Subcutaneous abdominal adipose tissue (tissue), 5 donors: ENCODE measurements around the gene HIC1.

Experiments used
- H3K27ac ChIP-seq: one replicate; pipeline ENCODE4 v1.7.0; 2013; ENCODE audit warnings: low read depth, mild to moderate bottlenecking, inconsistent platforms, low read length, moderate library complexity
- H3K27me3 ChIP-seq, 5 donors: one replicate each; pipeline ENCODE4 v1.7.0; 2013; ENCODE audit warnings: low read length in 5 of 5, inconsistent platforms in 1 of 5; ENCODE audit not compliant: control insufficient read depth in 5 of 5, insufficient read depth in 4 of 5
- H3K36me3 ChIP-seq, 5 donors: one replicate each; pipeline ENCODE4 v1.7.0; 2013; ENCODE audit warnings: low read length in 5 of 5; ENCODE audit not compliant: control insufficient read depth in 5 of 5, insufficient read depth in 5 of 5
- H3K4me1 ChIP-seq, 5 donors: one replicate each; pipeline ENCODE4 v1.7.0; 2013; ENCODE audit warnings: low read length in 5 of 5, mild to moderate bottlenecking in 3 of 5, moderate library complexity in 1 of 5; ENCODE audit not compliant: control insufficient read depth in 5 of 5, insufficient read depth in 5 of 5
- H3K4me3 ChIP-seq, 5 donors: one replicate each; pipeline ENCODE4 v1.7.0; 2013; ENCODE audit warnings: low read length in 5 of 5, low read depth in 1 of 5
- H3K9ac ChIP-seq, 5 donors: one replicate each; pipeline ENCODE4 v1.7.0; 2013; ENCODE audit warnings: low read length in 5 of 5, mild to moderate bottlenecking in 4 of 5, moderate library complexity in 3 of 5
- H3K9me3 ChIP-seq, 5 donors: one replicate each; pipeline ENCODE4 v1.7.0; 2013; ENCODE audit warnings: low read length in 5 of 5; ENCODE audit not compliant: control insufficient read depth in 5 of 5
- donor health status: healthy.
- donor health status: healthy.
- donor health status: healthy.
- donor health status: healthy.
- donor health status: healthy.

Gene HIC1

DNA sequence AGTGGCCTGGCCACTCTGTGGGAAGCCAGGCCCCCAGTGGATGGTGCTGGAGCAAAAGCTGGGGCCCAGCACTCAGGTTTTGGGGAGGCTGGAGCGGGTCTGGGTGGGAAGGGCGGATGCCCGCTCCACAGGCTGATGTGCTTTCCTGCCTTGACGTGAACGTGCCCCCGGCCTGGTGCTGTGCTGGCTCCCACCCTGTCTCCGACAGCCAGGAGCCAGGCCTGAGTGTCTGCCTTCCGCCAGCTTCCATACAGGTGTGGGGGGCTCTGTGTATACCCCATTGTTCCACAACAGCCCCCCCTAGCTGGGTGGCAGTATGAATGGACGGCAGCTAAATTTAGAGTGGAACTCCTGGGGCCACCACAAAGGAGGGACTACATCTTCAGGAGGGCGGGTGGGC is 20.0 kb downstream of the HIC1 start:
- Histone ChIP-seq H3K4me1 (peaks cover 0 to 57% (median 20%) of the 10 kb centered on the region in 5 donors), H3K36me3 (peaks cover 0 to 58% (median 33%) of the 10 kb centered on the region in 5 donors), H3K9me3 (no peaks in the 10 kb centered on the region), H3K27ac (no peak overlapping the region), H3K9ac (no peak overlapping the region), H3K4me3 (no peak overlapping the region), H3K27me3 (no peaks in the 10 kb centered on the region)

GRCh38 chr17:2075336-2076086 is 20.6 kb downstream of the HIC1 start:
- Histone ChIP-seq H3K4me3 (no peak overlapping the region), H3K9ac (peak overlapping the region in 2 of 5 donors; percentile 2 to 43), H3K4me1 (peaks cover 0 to 51% (median 20%) of the 10 kb centered on the region in 5 donors), H3K27ac (peak overlapping the region; percentile 60), H3K36me3 (peaks cover 0 to 62% (median 34%) of the 10 kb centered on the region in 5 donors), H3K9me3 (no peaks in the 10 kb centered on the region), H3K27me3 (no peaks in the 10 kb centered on the region)

GRCh38 chr17:2076087-2076984 is 21.4 kb downstream of the HIC1 start:
- Histone ChIP-seq H3K27ac (peak overlapping the region; percentile 60), H3K27me3 (no peaks in the 10 kb centered on the region), H3K4me1 (peaks cover 0 to 43% (median 20%) of the 10 kb centered on the region in 5 donors), H3K9ac (peak overlapping the region in 2 of 5 donors; percentile 32 to 43), H3K9me3 (no peaks in the 10 kb centered on the region), H3K4me3 (no peak overlapping the region), H3K36me3 (peaks cover 0 to 61% (median 33%) of the 10 kb centered on the region in 5 donors)

DNA sequence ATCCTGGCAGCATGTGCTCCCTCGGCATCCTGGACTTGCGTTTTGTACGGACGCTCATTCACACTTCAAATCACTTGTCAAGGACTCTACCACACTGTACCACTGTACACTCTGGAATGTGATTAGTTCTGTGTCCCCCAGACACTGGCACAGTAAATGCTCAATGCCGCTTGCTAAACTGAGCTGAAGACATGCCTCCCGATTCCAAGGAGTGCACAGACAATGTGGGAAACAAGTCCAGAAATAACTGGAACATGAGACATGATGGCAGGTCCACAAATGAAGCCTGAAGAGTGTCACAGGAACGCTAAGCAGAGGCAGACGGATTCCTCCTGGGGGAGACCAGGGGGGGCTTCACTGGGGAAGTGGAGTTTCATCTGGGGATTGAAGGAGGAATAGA is 22.1 kb downstream of the HIC1 start:
- H3K36me3 ChIP-seq: peaks cover 0 to 62% (median 35%) of the 10 kb centered on the region in 5 donors
- H3K4me3 ChIP-seq: no peak overlapping the region
- H3K4me1 ChIP-seq: peaks cover 0 to 36% (median 20%) of the 10 kb centered on the region in 5 donors
- no peak overlapping the region for H3K27ac ChIP-seq
- no peaks in the 10 kb centered on the region for H3K9me3 ChIP-seq
- H3K9ac ChIP-seq: peak overlapping the region in 1 of 5 donors; percentile 32
- H3K27me3 ChIP-seq: no peaks in the 10 kb centered on the region

- peaks cover 25 to 43% (median 36%) of the 10 kb centered on the region in 5 donors for H3K4me1 ChIP-seq
- no peak overlapping the region for H3K27ac ChIP-seq
Measured at GRCh38 chr17:2081564-2081963, 26.7 kb downstream of the HIC1 start.

DNA sequence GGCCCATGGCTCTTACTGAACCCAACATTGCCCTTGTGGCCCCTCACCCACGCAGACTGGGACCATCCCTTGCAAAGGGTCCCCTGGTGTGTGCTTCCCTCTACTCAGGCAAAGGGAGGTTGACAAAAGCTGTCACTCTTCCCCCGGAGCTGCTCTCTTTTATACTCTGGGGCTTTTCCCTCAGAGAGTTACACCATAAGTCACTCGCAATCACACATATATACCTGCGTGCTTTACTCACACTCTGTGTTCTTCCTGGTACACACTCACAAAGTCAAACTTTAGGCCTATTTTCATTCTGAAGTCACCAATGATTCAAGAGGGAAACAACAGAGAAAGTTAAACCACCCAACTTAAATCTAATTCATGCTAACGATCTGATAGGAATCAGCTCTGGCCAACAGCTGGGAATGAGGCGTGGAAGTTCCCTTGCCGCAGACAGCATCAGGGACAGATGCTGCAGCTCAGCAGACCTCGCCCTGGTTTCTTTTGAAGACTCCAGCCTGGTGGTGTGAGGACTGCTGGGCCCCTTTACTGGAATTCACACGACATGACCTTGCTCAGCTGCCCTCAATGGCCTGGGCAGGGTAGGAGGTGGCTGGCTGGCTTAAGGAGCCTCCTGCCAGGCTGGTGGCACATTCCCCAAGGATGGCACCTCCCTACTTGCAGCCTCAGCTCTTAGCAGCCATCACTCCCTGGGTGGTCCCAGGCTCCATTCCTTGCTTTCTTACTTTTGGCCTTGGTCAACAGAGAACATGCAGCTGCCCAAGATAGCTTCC is 27.3 kb downstream of the HIC1 start:
- peaks cover 0 to 51% (median 33%) of the 10 kb centered on the region in 5 donors for H3K36me3 ChIP-seq

More at GRCh38 chr17:2081564-2081963, 26.7 kb downstream of the HIC1 start:
- no peaks in the 10 kb centered on the region for H3K27me3 ChIP-seq
- H3K9me3 ChIP-seq: no peaks in the 10 kb centered on the region
- no peak overlapping the region for H3K9ac ChIP-seq
- peaks cover 0 to 55% (median 39%) of the 10 kb centered on the region in 5 donors for H3K36me3 ChIP-seq
- H3K4me3 ChIP-seq: no peak overlapping the region

DNA sequence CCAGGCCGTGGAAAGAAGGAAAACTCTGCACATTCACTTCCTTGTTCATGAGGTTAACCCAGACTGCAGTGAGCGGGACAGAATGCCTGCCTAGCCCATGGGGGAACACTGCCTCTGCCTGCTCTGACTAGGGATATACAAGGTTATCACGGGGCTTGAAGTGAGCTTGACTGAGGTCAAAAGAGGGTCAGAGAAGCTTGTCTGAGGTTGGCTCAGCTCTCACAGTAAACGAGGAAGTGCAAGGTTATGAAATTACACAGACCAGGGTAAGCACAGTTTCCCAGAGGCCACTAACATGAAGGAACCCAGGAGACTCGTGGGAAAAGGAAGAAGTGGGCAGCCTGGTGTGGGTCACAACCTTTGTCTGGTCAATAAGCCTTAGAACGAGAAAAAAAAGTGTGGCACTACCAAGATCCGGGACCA is 28.7 kb downstream of the HIC1 start:
- no peaks in the 10 kb centered on the region for H3K9me3 ChIP-seq
- H3K27me3 ChIP-seq: no peaks in the 10 kb centered on the region
- peak overlapping the region in 3 of 5 donors; percentile 11 to 53 (median 38) for H3K9ac ChIP-seq
- H3K27ac ChIP-seq: peak overlapping the region; percentile 75
- H3K4me1 ChIP-seq: peaks cover 37 to 62% (median 55%) of the 10 kb centered on the region in 5 donors
- peaks cover 0 to 39% (median 24%) of the 10 kb centered on the region in 5 donors for H3K36me3 ChIP-seq
- no peak overlapping the region for H3K4me3 ChIP-seq

More for the DNA sequence above, 27.3 kb downstream of the HIC1 start:
- Histone ChIP-seq H3K27me3 (no peaks in the 10 kb centered on the region), H3K4me3 (no peak overlapping the region), H3K9ac (no peak overlapping the region), H3K27ac (no peak overlapping the region), H3K9me3 (no peaks in the 10 kb centered on the region), H3K4me1 (peaks cover 28 to 48% (median 41%) of the 10 kb centered on the region in 5 donors)

DNA sequence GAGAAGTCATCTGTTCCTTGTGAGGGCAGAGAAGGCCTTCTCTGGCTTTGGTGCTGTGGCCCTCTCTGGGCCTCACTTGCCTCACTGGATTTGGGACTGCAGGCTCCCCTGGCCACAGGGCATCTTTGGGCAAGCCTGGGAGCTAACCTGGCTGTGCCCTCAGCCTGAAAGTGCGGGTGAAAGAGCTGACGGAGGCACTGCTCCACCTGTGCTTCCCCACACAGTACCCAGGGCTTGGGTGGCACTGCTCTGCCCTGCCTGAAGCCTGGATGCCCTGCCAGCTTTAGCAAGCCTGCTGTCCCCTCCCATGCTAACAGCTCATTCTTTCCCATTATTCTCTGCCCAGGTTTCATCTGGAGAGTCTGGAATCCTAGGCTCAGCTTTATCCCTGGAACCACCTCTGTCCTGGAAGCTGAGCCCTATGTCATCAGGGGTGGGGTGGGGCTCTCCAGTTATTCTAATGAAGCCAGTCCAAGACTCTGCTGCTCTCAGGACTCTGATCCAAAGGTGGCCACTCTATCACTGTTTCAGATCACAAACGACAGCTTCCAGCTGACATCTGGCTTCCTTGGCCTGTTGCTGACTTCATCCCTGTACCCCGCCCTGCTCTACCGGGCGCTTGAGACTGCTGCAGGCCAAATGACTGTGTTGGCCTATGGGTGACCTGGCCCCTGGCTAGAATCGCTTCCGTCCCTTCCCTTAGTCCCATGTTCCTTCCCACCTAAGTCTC is 29.3 kb downstream of the HIC1 start:
- H3K36me3 ChIP-seq: peaks cover 0 to 33% (median 23%) of the 10 kb centered on the region in 5 donors
- peak overlapping the region in 2 of 5 donors; percentile 18 to 36 for H3K4me3 ChIP-seq
- H3K9ac ChIP-seq: peak overlapping the region in 3 of 5 donors; percentile 11 to 53 (median 38)
- no peaks in the 10 kb centered on the region for H3K9me3 ChIP-seq
- H3K4me1 ChIP-seq: peaks cover 41 to 68% (median 61%) of the 10 kb centered on the region in 5 donors
- H3K27ac ChIP-seq: peak overlapping the region; percentile 75
- no peaks in the 10 kb centered on the region for H3K27me3 ChIP-seq
